WI38 (cell line): ENCODE results near the gene ADRA2A.

Experiments used
- H3K4me3 ChIP-seq: 2 replicates; pipeline ENCODE4 v1.5.1; 2011; ENCODE audit warnings: low read depth, mild to moderate bottlenecking, control low read depth, low read length
- CTCF ChIP-seq: IDR thresholded peaks from 2 replicates; pipeline ENCODE4 v1.5.1; 2012; ENCODE audit warnings: low read depth, mild to moderate bottlenecking, control low read depth, low read length

The ADRA2A gene

DNA sequence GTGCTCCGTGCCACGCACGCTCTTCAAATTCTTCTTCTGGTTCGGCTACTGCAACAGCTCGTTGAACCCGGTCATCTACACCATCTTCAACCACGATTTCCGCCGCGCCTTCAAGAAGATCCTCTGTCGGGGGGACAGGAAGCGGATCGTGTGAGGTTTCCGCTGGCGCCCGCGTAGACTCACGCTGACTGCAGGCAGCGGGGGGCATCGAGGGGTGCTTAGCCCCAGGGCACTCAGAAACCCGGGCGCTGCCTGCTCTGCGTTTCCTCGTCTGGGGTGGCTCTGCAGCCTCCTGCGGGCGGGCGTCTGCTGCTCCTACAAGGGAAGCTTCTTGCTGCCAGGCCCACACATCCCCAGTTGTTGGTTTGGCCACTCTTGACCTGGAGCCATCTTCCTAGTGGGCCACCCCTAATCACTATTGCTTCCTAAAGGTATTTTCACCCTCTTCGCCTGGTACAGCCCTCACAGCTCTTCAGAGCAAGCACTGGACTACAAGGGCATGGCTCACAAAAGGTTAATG, 2.5 kb downstream of the ADRA2A start:
- no peak for TF ChIP-seq CTCF
- H3K4me3 ChIP-seq = no peak overlapping the region

GRCh38 chr10:111079781-111080180, 3.0 kb downstream of the ADRA2A start:
- H3K4me3 ChIP-seq = no peak overlapping the region
- TF ChIP-seq CTCF = no peak

- TF ChIP-seq CTCF = no peak
- H3K4me3 ChIP-seq = no peak overlapping the region
Measured at GRCh38 chr10:111080224-111080623, 3.4 kb downstream of the ADRA2A start.

DNA sequence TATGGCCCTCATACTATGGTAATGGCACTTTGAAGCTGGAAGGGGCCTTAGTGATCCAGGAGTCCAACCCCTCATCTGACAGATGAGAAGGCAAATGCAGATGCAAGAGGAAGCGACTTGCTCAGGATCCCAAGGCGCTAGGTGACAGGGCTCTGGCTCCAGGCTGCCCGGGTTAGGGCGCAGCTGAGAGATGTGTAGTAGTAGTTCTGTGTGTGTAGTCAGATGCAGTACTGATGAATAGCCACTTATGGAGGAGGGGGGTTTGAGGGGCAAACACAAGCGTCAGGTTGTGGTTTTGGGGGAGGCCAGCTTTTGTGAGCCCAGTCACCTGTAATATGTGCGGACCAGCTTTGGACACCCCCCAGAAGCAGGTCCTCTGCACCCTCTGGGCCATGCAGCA, 4.8 kb downstream of the ADRA2A start:
- no peak overlapping the region for H3K4me3 ChIP-seq
- no peak for TF ChIP-seq CTCF

DNA sequence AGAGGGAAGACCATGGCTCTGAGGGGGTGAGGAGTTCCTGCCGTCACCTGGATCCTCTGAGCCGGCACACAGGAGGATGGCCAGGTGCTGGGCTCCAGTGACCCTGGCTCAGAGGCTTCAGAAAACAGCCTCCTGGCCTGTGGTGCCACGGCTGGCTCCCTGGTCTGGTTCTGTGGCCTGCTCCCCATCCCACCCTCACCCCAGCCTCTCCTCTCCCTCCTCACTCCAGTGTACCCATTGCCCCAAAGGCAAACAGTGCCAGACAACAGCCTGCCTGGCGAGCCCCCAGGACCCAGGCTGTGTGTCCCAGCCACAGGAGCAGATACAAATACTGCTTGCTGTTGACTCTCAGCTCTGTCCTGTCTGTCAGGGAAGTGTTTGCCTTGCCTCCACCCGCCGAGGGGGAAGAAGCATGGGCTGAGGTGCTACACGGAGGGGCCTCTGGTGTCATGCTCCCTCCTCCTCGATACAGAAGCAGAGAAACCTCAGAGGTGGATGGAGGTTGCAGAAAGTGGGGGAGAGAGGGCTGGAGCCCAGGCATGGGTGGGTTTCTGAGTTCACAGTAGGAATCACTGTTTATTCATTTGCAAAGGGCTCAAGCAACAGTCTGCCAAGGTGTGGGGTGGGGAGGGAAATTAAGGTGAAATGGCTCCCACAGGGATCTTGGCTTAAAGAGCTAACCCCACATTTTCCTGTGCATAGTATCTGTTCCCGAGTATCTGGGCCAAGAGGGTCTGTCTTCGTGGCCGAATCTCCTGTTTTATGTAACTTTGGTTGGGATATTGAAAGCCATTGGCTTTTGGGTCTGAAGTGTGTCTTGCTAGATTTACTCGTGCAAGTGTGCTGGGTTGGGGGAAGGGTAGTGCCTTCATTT, 5.5 kb downstream of the ADRA2A start:
- no peak for TF ChIP-seq CTCF
- no peak overlapping the region for H3K4me3 ChIP-seq

DNA sequence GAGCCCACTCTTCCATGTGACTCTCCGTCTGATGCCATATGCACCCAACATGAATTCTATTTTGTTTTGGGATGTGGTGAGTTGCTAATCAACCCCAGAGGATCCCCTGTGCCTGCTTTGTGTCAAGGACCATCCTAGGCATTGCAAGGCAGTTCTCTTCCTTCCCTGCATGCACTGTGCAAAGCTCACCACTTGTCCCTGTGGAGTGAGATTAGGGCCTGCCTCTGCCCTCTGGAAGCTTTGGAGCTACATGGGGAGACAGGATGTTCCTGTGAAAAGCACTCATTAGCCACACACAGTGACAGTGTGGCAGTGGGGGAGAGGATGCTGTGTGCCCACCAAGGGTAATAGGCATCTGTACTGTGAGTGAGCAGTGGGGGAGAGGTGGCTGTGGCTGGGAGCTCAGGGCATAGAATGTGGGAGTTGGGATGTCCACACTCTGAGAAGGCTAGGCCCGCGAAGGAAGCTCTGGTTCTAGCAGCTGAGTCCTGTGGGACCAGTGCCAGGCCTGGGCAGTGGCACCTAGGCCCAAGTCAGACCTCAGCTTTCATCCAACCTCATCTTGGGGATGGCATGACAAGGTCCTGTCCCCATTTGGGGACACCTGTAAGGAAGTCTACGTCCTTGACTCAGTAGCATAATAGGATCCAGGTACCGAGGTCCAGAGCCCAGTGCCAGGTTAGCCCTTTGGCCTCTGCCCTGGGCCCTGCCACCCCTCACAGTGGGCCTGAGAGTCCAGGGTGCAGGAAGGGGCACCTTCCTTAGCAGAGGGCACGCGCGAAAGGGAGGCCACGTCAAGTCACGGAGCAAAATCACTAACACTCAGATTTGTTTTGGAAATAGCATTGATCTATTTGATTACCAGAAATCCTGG, 6.6 kb downstream of the ADRA2A start:
- H3K4me3 ChIP-seq = no peak overlapping the region
- no peak for TF ChIP-seq CTCF
